NCI-H526 treated with DMSO at 0.1 percent for 48 hours (cell line): Measurements from ENCODE around the gene RFX7.

ENCODE experiments used
- DNase-seq: peaks from one replicate; lab custom pipeline; 2025; lab: John Stamatoyannopoulos, UW

The RFX7 gene

DNA sequence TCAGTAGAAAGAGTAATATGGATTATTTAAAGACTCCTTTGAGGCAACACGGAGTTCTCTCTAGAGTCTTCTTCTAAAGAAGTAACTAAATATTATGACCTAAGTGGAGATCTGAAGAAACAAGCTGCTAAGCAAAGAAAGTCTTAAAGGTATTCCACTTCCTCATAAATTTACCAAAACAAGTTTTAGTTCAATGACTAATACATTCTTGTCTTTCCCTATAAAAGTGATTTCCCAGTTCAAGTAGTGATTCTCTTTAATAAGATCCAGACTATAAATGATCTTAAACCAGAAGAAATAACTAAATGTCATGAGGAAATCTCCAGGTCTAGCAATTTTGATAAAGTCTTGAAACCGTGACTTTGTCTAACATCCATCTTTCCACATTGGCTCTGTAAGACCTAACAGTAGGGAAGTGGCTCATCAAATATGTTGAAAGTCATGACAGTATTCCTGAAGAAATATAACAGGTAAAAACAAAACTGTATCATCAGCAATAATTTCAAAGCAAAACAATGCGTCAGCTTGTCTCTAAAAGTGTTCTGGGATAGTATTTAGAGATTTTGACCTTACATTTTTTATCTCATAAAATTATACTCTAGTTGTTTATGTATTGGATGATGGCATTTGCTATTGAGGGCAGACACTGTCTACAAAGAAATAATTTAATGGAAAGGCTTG, 198.5 kb downstream of the RFX7 start:
- DNase-seq: no peak

DNA sequence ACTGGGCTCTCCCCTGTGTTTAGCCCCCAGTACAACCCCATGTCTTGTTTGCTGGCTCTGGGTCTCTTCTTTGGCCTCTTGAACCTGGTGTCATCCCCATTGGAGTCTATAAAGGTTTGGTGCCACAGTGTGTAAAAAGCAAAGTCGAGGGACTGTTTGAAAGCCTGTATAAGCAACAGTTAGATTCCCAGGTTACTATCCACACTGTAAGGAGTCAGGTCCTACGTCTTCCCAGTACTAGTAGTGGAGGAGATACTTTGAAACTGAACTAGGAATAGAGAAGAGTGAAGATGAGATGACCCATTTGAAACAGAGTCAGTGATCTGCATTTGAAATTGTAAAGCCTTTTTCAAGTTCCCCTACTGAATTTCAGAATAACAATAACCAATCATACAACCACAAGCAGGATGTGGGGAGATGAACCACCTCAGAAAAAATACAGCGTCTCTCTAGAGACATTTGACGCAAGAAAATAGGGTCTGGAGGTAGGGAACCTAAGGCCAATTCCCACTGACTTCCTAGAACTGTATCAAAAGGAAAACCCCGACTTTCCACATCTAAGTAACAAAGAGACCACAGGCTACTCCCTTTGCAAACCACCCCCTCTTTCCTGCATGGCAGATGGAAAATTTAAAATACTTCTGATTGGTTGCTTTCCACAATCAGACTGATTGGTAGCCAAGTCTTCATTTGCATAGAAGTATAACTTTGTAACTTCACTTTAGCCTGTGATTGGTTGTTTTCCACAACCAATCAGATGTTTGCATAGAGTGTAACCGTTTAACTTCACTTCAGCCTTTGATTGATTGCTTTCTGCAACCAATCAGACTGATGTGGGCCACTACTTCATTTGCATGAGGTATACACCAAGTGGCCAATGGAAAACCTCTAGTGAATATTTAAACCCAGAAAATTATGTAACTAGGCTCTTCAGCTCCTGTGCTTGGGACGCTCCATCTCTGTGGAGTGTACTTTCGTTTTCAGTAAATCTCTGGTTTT, 200.4 kb downstream of the RFX7 start:
- DNase-seq: no peak

DNA sequence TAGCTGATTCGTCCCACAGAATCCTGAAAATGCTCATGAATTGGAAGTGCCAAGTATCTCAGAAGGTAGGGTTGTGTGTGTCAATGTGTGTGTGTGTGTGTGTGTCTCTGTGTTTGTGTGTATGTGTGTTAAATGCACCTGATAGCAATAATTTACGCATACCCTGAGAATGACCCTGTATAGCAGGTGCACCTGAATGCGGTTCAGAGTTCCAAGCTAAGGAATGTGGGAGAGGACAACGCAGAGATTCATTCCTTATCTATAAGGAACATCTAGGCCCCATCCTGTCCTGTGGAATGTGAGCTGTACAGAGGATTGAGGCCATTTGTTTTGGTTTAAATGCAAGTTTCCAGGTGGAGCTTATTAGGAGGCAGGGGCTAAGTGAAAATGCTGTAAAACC, 201.2 kb downstream of the RFX7 start:
- DNase-seq: no peak

DNA sequence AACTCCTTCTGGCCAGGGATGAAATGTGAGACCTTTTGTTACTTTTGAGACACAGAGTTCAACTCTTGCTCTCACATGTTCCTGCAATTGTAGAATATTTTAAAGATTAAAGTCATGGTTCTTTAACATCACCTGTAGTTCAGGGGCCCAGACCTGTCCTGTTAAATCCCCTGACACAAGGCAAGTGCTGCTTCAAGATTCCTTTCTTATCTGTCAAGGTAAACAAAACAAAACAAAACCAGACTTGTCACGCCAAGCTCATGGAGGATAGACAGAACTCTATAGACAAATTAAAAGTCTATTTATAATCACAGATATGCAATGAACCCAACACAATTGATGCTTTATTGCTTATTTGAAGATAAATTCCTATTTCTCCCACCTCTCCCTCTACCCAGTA, 201.6 kb downstream of the RFX7 start:
- DNase-seq: no peak

DNA sequence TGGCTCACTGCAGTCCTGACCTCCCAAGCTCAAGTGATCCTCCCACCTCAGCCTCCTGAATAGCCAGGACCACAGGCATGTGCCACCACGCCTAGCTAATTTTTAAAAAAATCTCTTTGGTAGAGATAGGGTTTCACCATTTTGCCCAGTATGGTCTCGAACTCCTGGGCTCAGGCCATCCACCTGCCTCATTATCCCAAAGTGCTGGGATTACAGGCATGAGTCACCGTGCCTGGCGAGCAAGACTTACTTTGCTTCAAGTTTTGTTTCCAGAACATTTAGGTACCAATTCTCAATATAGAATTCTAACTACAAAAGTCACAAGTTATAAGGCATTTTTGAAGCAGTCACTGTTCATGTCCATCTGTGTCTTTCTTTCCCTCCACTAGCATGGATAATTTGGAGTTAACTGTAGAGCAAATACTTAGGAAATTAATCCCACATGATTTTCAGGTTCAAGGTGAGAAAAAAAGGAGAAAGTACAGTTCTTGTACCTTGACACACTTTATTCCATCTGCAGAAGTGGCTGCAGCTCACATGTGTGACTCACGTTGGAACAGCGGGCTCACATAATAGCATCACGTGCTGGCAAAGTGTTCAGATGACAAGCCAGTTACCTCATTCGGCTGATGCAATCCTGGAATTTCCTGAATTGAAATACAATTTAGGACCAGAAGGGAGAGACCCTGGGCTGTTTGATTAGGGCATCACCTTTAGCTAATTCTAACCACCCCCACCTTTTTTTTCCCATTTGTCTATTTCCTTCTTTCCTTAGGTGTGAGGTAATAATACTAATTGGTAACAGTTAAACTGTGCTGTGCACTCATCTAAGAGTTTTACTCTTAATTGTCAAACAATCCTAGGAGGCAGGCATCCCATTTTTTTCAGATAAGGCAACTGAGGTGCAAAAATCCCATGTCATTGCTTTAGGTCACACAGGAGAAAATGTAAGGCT, 203.3 kb downstream of the RFX7 start:
- no peak for DNase-seq

DNA sequence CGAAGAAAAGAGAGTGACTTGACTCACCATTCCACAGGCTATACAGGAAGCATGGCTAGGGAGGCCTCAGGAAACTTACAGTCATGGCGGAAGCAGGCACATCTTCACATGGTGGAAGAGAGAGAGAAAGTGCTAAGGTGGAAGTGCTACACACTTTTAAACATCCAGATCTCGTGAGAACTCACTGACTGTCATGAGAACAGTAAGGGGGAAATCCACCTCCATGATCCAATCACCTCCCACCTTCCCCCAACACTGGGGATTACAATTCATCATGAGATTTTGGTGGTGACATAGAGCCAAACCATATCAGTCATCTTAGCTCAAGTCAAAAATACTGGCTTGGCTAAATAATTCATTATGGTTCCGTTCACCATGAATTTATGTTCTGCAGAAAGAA, 205.0 kb downstream of the RFX7 start:
- no peak for DNase-seq

DNA sequence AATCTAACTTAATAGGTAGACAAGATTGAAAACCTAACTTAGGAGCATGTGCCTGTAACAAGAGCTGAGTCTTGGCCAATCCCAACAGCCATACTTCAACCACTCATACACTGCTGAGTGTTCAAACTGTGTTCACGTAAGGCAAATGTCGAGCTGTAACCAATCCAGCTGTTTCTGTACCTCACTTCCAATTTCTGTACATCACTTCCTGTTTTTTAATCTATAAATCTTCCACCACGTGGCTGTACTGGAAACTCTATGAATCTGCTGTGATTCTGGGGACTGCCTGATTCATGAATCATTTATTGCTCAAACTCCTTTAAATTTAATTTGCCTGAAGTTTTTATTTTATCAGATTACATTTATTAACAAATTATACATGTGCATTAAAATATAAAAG, 205.7 kb downstream of the RFX7 start:
- DNase-seq: no peak
